Measurements from ENCODE around the gene ARHGEF39.

GRCh38 chr9:35711501-35712428 is 46.8 kb upstream of the ARHGEF39 start:
- TF ChIP-seq, protein P1, sequence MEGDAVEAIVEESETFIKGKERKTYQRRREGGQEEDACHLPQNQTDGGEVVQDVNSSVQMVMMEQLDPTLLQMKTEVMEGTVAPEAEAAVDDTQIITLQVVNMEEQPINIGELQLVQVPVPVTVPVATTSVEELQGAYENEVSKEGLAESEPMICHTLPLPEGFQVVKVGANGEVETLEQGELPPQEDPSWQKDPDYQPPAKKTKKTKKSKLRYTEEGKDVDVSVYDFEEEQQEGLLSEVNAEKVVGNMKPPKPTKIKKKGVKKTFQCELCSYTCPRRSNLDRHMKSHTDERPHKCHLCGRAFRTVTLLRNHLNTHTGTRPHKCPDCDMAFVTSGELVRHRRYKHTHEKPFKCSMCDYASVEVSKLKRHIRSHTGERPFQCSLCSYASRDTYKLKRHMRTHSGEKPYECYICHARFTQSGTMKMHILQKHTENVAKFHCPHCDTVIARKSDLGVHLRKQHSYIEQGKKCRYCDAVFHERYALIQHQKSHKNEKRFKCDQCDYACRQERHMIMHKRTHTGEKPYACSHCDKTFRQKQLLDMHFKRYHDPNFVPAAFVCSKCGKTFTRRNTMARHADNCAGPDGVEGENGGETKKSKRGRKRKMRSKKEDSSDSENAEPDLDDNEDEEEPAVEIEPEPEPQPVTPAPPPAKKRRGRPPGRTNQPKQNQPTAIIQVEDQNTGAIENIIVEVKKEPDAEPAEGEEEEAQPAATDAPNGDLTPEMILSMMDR (IDR thresholded peaks at IDR 0.05): no peak
- no peak for TF ChIP-seq POLR2A (IDR thresholded peaks at IDR 0.05)
